ENCODE results near the gene CTH.

CTH gene

GRCh38 chr1:70426154-70427131, 15.4 kb downstream of the CTH start:
- Histone ChIP-seq H3K27ac (ENCODE audit: low read length) (no peak overlapping the region), H3K36me3 (ENCODE audit: insufficient read depth, low read length) (no peaks in the 10 kb centered on the region), H3K9me3 (ENCODE audit: insufficient read depth, low read length, severe bottlenecking) (no peaks in the 10 kb centered on the region), H3K4me3 (ENCODE audit: low read depth in 1 of 2, low read length in 2 of 2) (no peak overlapping the region), H3K27me3 (ENCODE audit: insufficient read depth, low read length, poor library complexity) (no peaks in the 10 kb centered on the region), H2AFZ (ENCODE audit: low read depth, low read length) (no peak overlapping the region), H3K9ac (ENCODE audit: low read depth, low read length) (no peak overlapping the region), H3K4me1 (ENCODE audit: insufficient read depth, low read length) (no peaks in the 10 kb centered on the region), H4K20me1 (ENCODE audit: insufficient read depth, low read length) (no peaks in the 10 kb centered on the region), H3K79me2 (ENCODE audit: insufficient read depth, low read length) (no peaks in the 10 kb centered on the region), H3K4me2 (ENCODE audit: insufficient read depth, low read length) (no peak overlapping the region)
- no peak for DNase-seq
- ATAC-seq (ENCODE audit: insufficient read depth, low read depth), result no peak
- TF ChIP-seq EZH2 (IDR thresholded peaks at IDR 0.05; ENCODE audit: borderline replicate concordance, low read depth, low read length, severe bottlenecking) (no peak), CTCF (IDR thresholded peaks at IDR 0.05; ENCODE audit: borderline replicate concordance, extremely low read depth, low read length, poor library complexity, severe bottlenecking) (no peak)

- no peak overlapping the region for H3K9ac ChIP-seq (ENCODE audit: low read depth, low read length)
- H3K27ac ChIP-seq (ENCODE audit: low read length), result no peak overlapping the region
- DNase-seq (no peak), ATAC-seq (ENCODE audit: insufficient read depth, low read depth) (no peak)
- H3K27me3 ChIP-seq (ENCODE audit: insufficient read depth, low read length, poor library complexity), result no peaks in the 10 kb centered on the region
- no peaks in the 10 kb centered on the region for H3K4me1 ChIP-seq (ENCODE audit: insufficient read depth, low read length)
- TF ChIP-seq CTCF (IDR thresholded peaks at IDR 0.05; ENCODE audit: borderline replicate concordance, extremely low read depth, low read length, poor library complexity, severe bottlenecking), result no peak
- TF ChIP-seq EZH2 (IDR thresholded peaks at IDR 0.05; ENCODE audit: borderline replicate concordance, low read depth, low read length, severe bottlenecking), result no peak
- no peaks in the 10 kb centered on the region for H4K20me1 ChIP-seq (ENCODE audit: insufficient read depth, low read length)
- H3K9me3 ChIP-seq (ENCODE audit: insufficient read depth, low read length, severe bottlenecking), result no peaks in the 10 kb centered on the region
- no peak overlapping the region for H3K4me3 ChIP-seq (ENCODE audit: low read depth in 1 of 2, low read length in 2 of 2)
- H3K4me2 ChIP-seq (ENCODE audit: insufficient read depth, low read length), result no peak overlapping the region
- H3K79me2 ChIP-seq (ENCODE audit: insufficient read depth, low read length), result no peaks in the 10 kb centered on the region
- no peak overlapping the region for H2AFZ ChIP-seq (ENCODE audit: low read depth, low read length)
- peaks cover 5% of the 10 kb centered on the region for H3K36me3 ChIP-seq (ENCODE audit: insufficient read depth, low read length)
Observed at GRCh38 chr1:70427976-70428375, 16.9 kb downstream of the CTH start.

GRCh38 chr1:70429219-70429618, 18.2 kb downstream of the CTH start:
- no peak overlapping the region for H3K4me3 ChIP-seq (ENCODE audit: low read depth in 1 of 2, low read length in 2 of 2)
- H3K4me2 ChIP-seq (ENCODE audit: insufficient read depth, low read length), result no peak overlapping the region
- H3K9me3 ChIP-seq (ENCODE audit: insufficient read depth, low read length, severe bottlenecking), result no peaks in the 10 kb centered on the region
- H3K27me3 ChIP-seq (ENCODE audit: insufficient read depth, low read length, poor library complexity), result no peaks in the 10 kb centered on the region
- ATAC-seq (ENCODE audit: insufficient read depth, low read depth) (no peak), DNase-seq (no peak)
- H3K36me3 ChIP-seq (ENCODE audit: insufficient read depth, low read length), result peaks cover 14% of the 10 kb centered on the region
- TF ChIP-seq CTCF (IDR thresholded peaks at IDR 0.05; ENCODE audit: borderline replicate concordance, extremely low read depth, low read length, poor library complexity, severe bottlenecking) (no peak), EZH2 (IDR thresholded peaks at IDR 0.05; ENCODE audit: borderline replicate concordance, low read depth, low read length, severe bottlenecking) (no peak)
- H3K79me2 ChIP-seq (ENCODE audit: insufficient read depth, low read length), result no peaks in the 10 kb centered on the region
- no peak overlapping the region for H3K9ac ChIP-seq (ENCODE audit: low read depth, low read length)
- no peak overlapping the region for H2AFZ ChIP-seq (ENCODE audit: low read depth, low read length)
- H3K27ac ChIP-seq (ENCODE audit: low read length), result no peak overlapping the region
- H4K20me1 ChIP-seq (ENCODE audit: insufficient read depth, low read length), result no peaks in the 10 kb centered on the region; the same call in 1 of the 2 replicates
- H3K4me1 ChIP-seq (ENCODE audit: insufficient read depth, low read length), result no peaks in the 10 kb centered on the region

Data from DND-41 (cell line).